CD4-positive, alpha-beta T cell treated with Interleukin-4 for 4 hours (primary cell): ENCODE results near the gene ARHGEF40.

Experiments used
- DNase-seq: peaks from one replicate; pipeline ENCODE4 v3.0.0-alpha.2; 2020

Gene ARHGEF40

DNA sequence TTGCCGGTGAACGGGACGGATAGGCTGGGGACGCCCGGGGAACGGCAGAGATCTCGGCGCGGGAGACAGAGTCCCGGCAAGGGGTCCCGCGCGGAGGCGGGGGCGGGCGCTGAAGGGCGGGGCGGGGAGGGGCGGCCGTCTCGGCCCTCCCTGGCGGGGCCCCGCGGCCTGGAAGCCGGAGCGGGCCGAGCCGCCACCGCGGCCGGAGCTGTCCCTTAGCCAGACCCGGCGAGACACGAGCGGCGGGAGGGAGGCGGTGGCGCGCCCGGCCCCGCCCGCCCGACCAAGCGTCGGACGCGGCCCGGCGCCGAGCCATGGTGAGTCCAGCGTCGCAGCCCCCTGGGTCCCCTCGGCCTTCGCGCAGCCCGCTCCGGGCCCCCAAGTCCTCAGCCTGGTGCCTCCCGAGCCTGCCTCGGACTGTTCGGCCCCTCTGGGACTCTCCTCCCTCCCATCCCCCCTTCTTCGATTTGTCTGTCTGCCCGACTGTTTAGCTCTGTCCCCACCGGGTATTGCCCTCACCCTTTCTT, at the start of gene ARHGEF40:
TSS of gene ARHGEF40 (plus strand) at position 222 of the 527 bp plus-strand sequence. CDS start at position 315, 93 bp downstream.
- no peak for DNase-seq

DNA sequence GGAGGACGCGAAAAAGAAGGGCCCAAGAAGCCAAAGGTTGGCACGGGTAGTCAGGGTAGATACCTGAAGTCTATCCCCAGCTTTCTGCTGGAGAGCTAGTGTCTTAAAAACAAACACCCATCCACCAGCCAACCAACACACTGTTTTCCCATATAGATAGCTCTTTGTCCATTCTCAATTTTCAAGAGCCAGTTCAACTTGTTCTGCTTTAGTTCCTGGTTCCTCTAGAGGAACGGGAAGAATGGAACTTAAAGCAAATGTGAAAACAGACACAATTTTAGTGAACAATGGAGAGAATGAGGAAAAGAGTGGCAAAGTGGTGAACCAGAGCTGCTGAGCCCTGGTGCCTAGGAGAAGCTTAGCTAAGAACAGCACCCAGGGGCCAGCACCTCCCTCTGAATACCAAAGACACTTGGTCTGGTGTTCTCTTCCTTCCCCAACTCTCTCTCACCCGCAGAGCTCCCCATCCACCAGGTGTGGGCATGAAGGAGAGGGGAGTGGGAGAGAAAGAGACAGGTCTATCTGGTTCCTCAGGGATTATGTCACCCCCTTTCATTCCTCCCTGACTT, 49.0 kb upstream of the ARHGEF40 start:
- no peak for DNase-seq

DNA sequence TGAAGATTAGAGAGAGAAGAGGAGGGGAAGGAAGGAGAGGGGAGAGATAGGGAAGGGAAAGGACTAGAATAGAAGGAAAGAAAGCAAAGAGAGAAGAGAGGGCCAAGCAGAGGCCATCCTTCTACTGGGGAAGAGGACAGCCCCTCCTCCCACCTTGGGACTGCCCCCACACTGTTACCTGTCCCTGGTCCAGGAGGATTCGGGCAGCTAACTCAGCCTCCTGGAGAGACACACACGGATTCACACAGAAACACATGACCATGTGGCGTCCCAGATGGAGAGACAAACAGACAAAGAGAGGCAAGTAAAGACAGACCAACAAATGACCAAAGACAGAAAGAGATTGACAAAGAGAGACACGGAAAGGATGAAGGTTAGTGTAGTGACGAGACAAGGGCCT, 47.4 kb upstream of the ARHGEF40 start:
- DNase-seq: no peak

DNA sequence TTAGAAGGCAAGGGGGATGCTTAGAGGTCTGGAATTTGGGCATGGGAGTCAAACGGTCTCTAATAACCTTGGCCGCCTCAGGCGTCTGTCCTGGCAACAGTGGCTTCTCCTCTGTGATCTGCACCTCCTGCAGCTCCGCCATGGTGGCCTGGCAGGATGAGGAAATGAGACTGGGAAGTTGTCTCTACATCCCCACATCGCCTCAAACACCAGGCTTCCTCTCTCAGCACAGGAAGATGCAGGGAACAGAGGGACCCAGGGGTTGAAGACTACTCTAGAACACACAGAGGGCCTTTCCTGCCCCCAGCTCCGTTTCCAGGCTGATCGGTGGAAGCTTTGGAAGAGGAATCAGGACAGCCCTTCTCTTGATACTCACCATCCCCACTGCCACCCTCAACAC, 46.9 kb upstream of the ARHGEF40 start:
- no peak for DNase-seq

DNA sequence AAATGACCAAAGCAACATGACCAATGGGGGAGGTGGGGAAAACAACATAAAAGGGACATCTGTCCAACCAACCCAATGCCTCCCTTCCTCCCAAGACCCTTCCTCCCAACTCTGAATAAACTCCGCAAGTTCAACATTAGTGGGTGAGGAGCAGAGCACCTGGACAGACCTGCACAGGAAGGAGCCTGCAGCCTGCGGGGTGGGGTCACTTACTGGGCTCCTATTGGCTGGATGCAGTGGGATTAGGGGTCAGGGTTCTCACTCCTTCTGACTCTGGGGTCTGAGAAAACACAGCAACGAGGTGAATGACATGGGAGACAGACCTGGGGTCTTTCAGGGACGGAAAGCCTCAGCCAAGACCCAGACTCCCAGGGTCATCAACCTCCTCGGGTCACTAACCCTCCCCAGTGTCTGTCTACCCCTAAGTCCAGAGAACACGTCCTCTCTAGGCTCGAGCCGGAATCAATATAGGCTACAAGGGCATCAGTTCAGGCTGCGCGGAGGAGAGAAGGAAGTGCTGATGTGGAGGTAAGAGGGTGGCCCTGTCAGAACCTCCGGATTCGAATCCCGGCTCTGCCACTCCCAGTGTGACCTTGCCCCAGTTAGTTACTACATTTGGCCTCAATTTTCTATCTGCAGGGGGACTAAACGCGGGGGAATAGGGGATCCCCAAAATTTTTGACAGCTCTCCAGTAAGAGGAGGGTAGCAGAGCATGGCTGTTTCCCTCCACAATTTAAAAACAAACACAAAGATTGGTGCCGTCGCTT, 46.1 kb upstream of the ARHGEF40 start:
- DNase-seq: no peak

DNA sequence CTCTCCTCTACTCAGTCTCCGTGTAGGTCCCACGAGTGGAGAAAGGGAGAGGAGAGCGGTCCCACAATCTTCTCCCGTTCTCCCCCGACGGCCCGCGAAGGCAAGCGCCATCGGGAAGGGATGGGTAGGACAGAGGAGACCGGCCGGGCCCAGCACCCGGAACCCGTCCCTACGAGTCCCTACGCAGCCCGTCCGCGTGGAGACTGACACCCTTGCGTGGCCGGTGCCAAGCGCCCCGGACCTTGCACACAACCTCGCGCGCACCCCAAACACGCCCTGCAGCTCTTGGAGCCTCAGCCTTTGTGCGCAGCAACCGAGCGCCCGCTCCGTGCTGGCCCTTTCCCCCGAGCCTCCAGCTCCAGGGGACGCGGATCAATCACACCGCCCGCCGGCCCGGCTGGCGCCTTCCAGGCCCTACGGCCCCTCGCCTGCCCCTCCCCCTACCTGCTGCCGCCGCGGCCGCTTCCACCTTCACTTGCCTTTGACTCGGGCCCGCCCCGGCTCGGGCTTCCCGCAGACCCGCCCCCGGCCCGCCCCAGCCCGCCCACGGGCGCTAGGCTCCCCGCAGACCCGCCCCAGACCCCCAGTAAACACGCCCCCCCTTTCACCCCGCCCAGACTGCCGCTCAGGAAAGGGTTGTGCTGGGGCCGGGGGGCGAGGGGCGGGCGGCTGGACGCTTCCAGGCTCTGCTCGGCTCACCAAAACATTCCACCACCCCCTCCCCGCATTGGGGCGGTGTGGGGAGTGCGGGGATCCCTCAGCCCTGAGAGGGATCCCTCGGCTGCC, 45.3 kb upstream of the ARHGEF40 start, which contains the start of gene NDRG2:
TSS of gene NDRG2 (minus strand) at position 477 of the 786 bp plus-strand sequence. CDS start 1,746 bp downstream, outside the sequence.
- peak; percentile 68 for DNase-seq

DNA sequence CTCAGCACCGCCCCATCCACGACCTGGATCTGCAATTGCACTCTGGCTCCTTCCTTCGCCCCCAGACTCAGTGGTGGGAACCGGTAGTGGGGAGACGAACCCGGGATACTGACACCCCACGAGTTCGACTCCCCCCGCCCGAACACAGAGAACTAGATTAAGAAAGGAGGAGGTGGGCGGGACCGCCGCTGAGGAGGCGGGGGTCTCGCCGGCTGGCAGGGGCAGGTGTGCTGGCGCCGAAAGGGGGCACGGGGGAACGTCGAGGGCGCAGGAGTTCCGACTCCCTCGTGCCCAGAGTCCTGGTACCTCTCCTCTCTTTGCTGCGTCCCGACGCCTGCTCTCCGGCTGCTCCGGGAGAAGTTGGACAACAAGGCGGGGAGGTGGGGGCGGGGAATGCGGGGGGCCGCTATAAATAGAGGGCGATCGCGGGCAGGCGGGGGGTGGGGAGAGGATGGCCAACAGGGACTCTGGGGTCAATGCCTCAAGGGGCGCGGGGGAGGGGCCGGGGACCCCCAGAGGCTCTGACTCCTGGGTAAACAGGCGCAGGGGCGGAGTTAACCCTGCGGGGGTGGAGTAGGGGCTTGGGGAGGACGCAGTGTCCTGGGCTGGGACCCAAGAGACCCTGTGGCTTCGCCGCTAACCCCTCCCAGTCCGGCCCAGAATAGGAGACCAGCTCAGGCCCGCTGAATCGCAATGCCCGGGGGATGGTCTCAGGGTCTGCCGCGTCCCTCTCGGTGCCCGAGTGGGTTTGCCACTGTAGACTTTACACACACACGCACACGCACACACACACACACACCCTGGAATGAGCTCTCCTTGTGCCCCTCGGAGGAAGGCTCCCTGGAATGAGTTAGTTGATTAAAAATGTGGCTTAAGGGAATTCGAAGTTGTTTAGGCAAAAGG, 44.5 kb upstream of the ARHGEF40 start:
- no peak for DNase-seq

DNA sequence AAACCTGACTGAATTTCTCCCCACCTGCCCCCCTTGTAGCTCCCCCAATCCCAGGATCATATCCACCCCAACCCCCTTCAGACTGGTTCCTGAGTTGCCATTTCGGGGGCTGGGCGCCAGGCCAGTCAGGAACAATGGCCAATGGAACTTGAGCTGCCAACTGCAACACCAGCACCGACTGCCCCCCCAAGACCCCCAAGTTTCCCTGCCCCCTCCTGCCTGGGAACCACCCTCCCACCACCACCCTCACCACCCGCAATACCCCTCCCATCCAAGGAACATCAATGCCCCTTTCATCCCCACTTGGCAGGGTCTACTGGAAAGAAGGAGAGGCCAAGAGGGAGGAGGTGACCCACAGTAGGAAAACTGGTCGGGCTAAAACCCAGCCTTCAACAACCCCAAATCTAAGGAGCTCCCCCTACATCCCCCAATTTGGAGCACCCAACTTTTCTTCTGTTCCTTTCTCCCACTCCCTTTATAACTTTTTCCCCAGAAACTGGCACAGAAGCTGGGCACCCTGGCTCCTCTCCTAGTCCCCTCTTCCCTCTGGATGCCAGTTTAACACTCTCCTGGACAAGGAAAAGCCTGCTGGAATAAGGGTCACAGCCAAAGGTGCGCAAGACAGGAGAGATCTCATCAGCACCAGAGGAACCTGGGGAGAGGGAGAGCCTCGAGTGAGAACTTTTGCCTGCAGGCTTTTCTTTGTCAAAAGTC, 43.7 kb upstream of the ARHGEF40 start:
- DNase-seq: no peak

DNA sequence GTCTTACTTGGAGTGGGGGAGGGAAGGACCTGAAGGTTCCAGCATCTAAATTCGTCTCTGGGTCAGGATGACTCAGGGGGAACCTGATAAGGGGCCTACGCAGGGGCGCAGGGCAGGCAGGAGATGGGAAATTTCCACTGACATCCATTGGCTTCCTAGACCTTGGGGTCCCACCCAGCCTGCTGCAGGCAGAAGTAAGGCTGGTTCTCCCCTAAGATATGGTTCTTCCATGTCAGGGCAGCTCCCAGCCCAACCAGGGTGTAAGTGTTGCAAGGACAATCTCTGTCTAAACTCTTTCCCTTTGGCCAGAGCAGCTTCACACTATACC, 43.2 kb upstream of the ARHGEF40 start:
- no peak for DNase-seq

DNA sequence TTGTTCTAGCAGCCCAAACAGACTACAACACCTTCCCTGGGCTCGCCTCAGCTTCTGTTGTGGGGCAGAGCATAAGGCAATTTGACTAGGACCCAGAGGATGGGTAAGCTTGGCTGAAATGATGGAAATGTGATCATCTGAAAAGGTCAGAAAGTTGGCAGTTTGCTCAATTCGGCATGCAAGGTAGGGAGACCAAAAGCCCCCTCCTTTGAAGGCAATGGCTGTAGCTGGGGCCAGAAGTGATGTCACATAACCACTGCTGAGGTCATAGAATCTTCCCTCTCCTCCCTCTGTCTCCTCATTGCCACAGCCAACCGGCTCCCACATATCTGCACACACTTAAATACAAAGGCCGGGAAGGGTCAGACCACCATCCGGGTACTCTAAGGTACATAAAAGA, 40.2 kb upstream of the ARHGEF40 start, which contains the start of gene TPPP2:
TSS of gene TPPP2 (plus strand) at position 301 of the 400 bp plus-strand sequence. CDS start 365 bp downstream, outside the sequence.
- no peak for DNase-seq

DNA sequence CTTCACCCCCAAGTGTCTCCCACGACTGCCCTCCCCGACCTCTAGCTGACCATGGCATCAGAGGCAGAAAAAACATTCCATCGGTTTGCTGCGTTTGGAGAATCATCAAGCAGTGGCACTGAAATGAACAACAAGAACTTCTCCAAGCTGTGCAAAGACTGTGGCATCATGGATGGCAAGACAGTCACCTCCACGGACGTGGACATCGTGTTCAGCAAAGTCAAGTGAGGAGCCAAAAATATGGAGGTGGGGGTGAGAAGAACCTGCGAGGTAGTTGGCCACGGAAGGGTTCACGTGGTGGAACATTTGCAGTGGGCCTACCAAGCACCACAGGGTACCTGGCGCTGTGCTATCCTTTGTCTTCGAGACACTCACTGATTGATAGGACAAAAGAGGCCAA, 39.6 kb upstream of the ARHGEF40 start:
- no peak for DNase-seq

DNA sequence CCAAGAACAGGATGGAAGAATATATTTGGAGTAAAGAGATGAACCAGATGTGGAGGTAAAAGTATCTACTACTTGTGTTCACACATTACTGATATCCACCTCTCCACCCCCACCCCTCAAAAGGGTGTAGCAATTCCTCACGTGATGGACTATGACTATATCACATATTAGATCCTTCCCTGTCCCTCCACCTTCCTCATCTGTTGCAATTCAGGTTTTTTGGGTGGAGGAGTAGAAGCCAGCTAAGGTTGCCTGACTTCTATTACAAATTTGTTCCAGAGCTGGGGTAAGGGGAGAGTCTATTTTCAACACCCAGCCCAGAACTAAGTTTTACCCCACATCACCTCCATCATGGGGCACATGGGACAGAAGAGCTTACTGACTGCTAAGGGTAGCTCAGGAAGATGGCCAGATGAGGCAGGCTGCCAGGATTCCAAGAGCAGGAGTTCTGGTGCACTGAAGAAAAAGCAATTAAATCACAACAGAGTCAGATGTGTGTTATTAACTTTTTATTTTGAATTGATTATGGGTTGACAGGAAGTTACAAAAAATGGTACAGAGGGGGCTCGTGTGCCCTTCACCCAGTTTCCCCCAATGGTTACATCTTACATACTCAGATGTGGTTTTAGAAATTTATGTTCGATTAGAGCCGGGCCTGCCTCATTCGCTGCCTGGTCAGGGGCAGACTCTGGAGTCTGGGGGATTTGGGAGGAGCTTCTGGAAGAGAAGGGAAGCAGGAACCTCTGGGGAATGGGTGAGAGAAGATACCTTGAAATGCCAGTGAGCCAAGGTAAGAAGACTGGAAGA, 37.6 kb upstream of the ARHGEF40 start:
- no peak for DNase-seq

DNA sequence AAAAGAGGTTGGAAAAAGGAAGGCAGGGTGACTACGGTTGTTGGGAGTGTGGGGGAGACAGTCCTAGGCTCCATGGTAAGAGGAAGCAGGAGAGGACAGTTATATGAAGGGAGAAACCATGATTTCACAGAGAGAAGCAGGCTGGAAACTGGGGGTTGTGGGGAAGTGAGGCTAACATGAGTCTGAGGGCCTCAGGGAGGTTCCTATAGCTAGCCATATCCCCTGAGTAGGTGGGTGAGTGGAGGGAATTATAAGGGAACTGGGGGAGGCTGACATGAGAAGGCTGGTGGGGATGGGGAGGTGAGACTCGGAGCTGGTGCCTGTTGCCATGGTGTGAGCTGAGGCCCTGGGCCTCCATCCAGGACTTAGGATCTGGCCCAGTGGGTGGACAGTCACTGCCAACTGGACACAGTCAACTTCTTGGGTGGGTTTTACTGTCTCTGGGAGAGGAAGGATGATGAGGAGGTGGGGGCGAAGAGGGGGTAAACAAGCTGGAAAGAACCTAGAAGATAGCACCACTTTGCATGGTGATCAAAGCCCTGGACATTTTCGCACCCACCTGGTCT, 36.9 kb upstream of the ARHGEF40 start:
- no peak for DNase-seq

DNA sequence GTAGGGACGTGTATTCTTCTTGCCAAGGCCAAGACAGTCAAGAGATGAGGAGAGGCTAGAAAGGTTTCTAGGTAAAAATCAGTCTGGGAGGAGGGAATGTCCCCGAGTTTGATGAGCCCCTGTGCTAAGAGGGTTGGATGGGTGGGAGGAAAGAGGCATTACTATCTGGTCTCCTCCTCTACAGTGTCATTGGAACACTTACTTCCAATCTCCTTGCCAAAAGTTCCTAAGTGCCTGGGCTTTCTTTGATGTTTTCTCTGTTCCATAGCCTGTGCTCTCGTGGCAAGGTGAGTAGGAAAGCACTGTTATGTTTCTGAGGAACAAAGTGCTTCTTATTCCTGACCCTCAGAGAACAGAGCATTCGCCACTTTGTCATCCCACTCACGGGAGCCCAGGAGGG, 35.4 kb upstream of the ARHGEF40 start, which contains the start of gene RNASE13:
TSS of gene RNASE13 (minus strand) at position 101 of the 400 bp plus-strand sequence. CDS start 519 bp downstream, outside the sequence.
- DNase-seq: no peak

DNA sequence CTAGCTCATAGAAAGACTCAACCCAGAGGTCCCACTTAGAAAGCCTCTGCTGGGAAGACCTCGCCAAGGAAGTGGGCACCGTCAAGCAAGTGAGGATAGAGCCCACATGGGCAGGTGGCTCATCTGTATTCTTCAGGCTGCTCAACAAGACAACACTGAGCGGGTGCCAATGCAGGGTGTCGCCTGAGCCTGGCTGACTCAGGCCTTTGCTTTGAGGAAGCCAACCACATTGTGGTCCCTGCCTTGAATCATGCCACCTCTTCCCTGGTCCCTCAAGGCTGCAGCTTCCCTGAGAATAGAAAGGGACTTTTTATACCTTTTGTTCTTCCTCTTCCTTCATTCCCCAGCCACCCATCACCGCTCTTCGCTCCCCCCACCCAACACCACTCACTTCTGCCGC, 33.4 kb upstream of the ARHGEF40 start:
- DNase-seq: no peak

DNA sequence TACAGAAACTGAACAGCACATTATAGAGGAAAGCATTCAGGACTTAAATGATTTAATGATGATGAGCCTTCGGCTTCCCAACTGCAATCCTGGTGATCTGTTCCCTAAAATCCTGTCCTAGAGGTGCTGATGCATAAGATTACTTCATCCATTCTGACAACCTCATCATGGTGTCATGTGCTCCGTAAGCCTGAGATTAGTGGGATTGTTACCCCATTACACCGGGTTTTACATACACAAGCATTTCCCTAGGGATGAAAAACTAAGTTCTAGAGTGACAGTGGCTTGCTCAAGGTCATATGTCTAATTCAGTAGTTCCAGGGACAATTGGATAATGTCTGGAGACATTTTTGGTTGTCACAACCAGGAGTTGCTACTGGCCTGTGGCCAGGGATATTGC, 32.9 kb upstream of the ARHGEF40 start:
- no peak for DNase-seq

DNA sequence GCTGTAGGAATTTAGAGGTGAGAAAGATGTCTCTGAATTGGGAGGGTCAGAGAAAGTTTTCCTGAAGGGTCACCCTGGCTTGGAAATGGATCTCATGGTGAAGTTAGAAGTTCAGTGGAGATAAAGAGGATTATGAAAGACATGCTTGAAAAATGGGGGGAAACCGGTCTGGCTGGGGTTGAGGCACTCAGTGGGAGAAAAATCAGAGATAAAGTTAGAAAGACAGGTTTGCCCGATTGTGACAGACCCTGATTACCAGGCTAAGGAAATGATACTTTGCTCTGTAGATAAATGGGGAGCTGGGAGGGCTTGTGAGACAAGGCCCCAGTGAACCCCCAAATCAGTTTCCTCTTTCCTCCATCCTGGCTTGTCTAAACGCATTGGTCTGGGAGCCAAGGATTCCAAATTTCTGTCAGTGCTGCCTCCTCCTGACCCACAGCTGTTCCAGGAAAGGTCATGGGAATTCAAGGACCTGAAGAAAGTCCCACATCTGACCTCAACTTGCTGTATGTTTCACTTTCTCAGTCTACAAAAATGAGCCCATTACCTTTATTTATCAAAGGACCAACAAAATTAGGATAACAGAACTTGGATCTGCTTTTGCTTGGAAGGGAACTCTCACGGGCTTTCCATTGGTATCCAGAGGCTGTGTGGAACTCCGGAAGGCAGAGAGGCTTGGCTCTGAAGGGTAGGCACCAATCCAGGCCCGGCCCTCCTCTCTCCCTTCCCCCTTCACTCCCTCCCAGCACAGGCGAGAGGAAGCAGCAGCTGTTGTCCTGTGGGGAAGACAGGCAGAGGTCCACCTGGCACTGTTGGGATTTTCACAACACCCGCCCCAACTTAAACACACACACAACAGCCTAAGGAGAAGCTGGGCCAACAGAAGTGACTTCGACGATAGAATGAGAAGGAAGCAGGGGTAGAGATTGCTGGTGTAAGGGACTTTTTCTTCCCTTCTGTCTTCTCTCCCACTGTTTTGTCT, 31.4 kb upstream of the ARHGEF40 start:
- no peak for DNase-seq

DNA sequence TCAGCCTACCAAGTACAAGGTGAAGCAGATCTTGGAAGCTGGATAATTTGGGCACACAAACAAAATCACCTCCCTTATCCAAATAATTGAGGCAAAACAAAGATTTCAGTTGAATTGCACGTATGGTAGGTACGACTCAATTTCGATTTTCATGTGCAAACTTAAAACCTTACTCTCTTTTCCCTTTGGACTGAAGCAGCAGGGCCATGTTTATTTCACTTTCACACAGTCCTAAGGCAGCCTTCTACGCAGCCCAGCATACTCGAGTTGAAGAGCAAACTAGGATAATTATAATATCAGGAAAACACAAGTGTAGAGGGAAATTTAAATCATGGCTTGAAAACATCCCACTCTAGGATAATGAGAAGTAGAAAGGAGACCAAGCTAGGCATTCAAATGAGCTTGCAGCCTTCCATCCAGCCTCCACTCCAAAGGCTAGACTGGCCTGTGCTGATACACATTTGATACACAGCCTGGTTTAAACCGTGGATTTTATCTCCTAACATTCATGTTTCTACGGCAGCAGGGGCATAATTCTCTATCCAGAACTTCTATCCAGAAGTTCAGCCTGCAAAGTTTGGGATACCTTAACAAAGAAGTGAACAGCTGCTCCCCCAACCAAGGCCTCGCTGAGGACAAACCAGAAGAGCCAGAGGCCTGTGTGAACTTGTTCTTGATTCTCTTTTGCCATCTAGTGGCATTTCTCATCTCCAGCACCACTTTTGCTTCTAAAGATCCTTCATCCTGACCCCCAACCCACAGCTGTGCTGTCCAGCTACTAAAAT, 30.3 kb upstream of the ARHGEF40 start:
- DNase-seq: peak; percentile 45
